ENCODE measurements around the gene ENTREP3.
A peak's percentile ranks its signal among the peaks of the same experiment; 100 is the strongest.

ENTREP3 gene

DNA sequence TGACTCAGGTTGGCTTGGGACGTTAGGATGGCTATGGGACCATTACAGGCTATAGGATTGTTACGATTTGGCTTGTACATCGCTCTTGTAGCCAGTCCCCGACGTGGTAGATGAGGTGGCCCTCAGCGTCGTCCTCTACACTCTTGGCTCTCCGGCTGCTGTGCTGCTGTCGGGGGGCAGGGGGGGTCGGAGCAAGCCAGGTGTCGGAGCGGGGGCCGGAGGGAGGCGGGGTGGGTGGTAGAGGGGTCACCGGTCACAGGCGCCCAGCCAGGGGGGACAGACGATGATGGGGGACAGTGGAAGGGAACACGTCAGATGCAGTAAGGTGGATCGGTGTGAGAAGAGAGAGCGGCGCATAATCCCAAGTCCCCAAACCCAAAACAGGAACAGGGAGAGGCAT, 13.3 kb upstream of the ENTREP3 start:
- no peak for DNase-seq (ENCODE audit: low spot score)
- Histone ChIP-seq H2BK15ac (ENCODE audit: low read length) (no peak overlapping the region), H3K4me3 (ENCODE audit: low read length in 2 of 2) (no peak overlapping the region), H3K79me1 (ENCODE audit: low read depth, low read length) (peaks cover 6% of the 10 kb centered on the region), H3K23ac (ENCODE audit: low read depth, low read length, poor library complexity) (no peak overlapping the region), H2AFZ (ENCODE audit: low read length) (no peak overlapping the region), H3K27me3 (ENCODE audit: control insufficient read depth in 3 of 3, insufficient read depth in 3 of 3, low read depth in 1 of 3, low read length in 3 of 3) (no peaks in the 10 kb centered on the region), H3K36me3 (replicated peaks in 1 of 2; ENCODE audit: control insufficient read depth in 2 of 2, insufficient read depth in 2 of 2, low read length in 2 of 2) (peaks cover 62 to 86% of the 10 kb centered on the region in 2 donors), H4K8ac (ENCODE audit: low read depth, low read length) (no peak overlapping the region), H3K4me2 (ENCODE audit: insufficient read depth, low read length, poor library complexity, severe bottlenecking) (no peak overlapping the region), H2BK5ac (ENCODE audit: low read length) (no peak overlapping the region), H3K18ac (ENCODE audit: low read length) (no peak overlapping the region), H4K91ac (ENCODE audit: low read depth, low read length, poor library complexity) (no peak overlapping the region), H2AK5ac (ENCODE audit: low read depth, low read length) (no peak overlapping the region), H3K9ac (ENCODE audit: low read depth, low read length, poor library complexity) (peak overlapping the region; percentile 9), H2BK12ac (ENCODE audit: low read length) (no peak overlapping the region), H3K4ac (ENCODE audit: low read length) (no peak overlapping the region), H2BK120ac (ENCODE audit: low read depth, low read length) (no peak overlapping the region), H3K9me3 (replicated peaks in 1 of 2; ENCODE audit: control insufficient read depth in 2 of 2, insufficient read depth in 1 of 2, low read depth in 1 of 2, low read length in 2 of 2) (no peaks in the 10 kb centered on the region), H3K14ac (ENCODE audit: low read length) (no peak overlapping the region), H3K4me1 (ENCODE audit: control insufficient read depth in 2 of 2, insufficient read depth in 1 of 2, low read depth in 1 of 2, low read length in 2 of 2) (peaks cover 5 to 6% of the 10 kb centered on the region in 2 donors), H3K27ac (replicated peaks; ENCODE audit: low read length) (no peak overlapping the region)
- no CpG with 5 or more reads among the region's 21 CpGs for WGBS, 2 donors (ENCODE audit: extremely low coverage in 2 of 2, insufficient read length in 2 of 2, insufficient replicate concordance in 1 of 2)

DNA sequence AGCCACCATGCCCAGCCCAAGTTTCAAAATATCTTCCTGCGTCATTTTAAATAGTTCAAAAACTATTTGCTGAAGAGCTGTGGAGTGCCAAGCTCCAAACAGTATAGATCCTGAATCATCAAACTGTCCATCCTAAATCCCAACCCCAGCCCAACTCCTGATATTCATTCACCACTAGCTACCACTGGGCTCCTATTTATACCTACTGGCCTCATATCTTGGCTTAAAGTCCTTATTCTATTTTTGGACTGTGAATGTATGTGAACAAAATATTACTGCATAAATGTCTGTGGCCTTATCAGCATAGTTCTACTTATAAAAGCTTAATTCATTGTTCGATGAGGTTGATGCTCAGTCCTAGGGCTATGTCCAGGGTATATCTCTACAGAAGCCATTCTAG, 12.1 kb upstream of the ENTREP3 start:
- no peak overlapping the region for H3K9ac ChIP-seq (ENCODE audit: low read depth, low read length, poor library complexity)
- H3K36me3 ChIP-seq (replicated peaks in 1 of 2; ENCODE audit: control insufficient read depth in 2 of 2, insufficient read depth in 2 of 2, low read length in 2 of 2) = peaks cover 68 to 95% of the 10 kb centered on the region in 2 donors
- no peak overlapping the region for H2AFZ ChIP-seq (ENCODE audit: low read length)
- no peak overlapping the region for H2BK120ac ChIP-seq (ENCODE audit: low read depth, low read length)
- H4K91ac ChIP-seq (ENCODE audit: low read depth, low read length, poor library complexity) = no peak overlapping the region
- H2BK5ac ChIP-seq (ENCODE audit: low read length) = no peak overlapping the region
- no peak overlapping the region for H3K14ac ChIP-seq (ENCODE audit: low read length)
- no peak overlapping the region for H3K4me3 ChIP-seq (ENCODE audit: low read length in 2 of 2)
- no peak overlapping the region for H2BK15ac ChIP-seq (ENCODE audit: low read length)
- peaks cover 5% of the 10 kb centered on the region in 2 donors for H3K4me1 ChIP-seq (ENCODE audit: control insufficient read depth in 2 of 2, insufficient read depth in 1 of 2, low read depth in 1 of 2, low read length in 2 of 2)
- no peak overlapping the region for H3K4me2 ChIP-seq (ENCODE audit: insufficient read depth, low read length, poor library complexity, severe bottlenecking)
- H3K79me1 ChIP-seq (ENCODE audit: low read depth, low read length) = peaks cover 3% of the 10 kb centered on the region
- no peak overlapping the region for H3K27ac ChIP-seq (replicated peaks; ENCODE audit: low read length)
- no peaks in the 10 kb centered on the region for H3K9me3 ChIP-seq (replicated peaks in 1 of 2; ENCODE audit: control insufficient read depth in 2 of 2, insufficient read depth in 1 of 2, low read depth in 1 of 2, low read length in 2 of 2)
- H4K8ac ChIP-seq (ENCODE audit: low read depth, low read length) = no peak overlapping the region
- no peak overlapping the region for H2BK12ac ChIP-seq (ENCODE audit: low read length)
- WGBS, 2 donors (ENCODE audit: extremely low coverage in 2 of 2, insufficient read length in 2 of 2, insufficient replicate concordance in 1 of 2) = no CpG with 5 or more reads among the region's 2 CpGs
- no peak overlapping the region for H3K18ac ChIP-seq (ENCODE audit: low read length)
- H3K4ac ChIP-seq (ENCODE audit: low read length) = no peak overlapping the region
- H3K23ac ChIP-seq (ENCODE audit: low read depth, low read length, poor library complexity) = no peak overlapping the region
- H3K27me3 ChIP-seq (ENCODE audit: control insufficient read depth in 3 of 3, insufficient read depth in 3 of 3, low read depth in 1 of 3, low read length in 3 of 3) = no peaks in the 10 kb centered on the region
- H2AK5ac ChIP-seq (ENCODE audit: low read depth, low read length) = no peak overlapping the region
- DNase-seq (ENCODE audit: low spot score) = no peak

DNA sequence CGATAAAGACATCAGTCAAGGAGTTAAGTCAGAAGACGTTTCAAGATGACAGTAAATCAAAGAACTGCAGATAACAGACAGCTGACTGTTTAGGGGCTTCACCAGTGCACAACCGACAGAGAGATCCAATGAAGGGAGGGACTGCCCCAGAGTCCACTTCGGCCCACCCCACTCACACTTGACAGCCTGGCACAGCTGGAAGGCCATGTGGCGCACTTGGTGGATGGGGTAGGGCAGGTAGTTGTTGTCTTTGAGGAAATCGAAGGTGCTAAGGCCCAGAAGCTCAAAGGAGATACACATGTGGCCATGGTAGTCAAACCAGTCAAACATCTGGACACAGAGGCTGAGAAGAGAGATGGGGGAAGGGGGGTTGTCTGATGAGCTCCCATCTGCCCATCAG, 11.3 kb upstream of the ENTREP3 start:
- Histone ChIP-seq H3K18ac (ENCODE audit: low read length) (no peak overlapping the region), H3K23ac (ENCODE audit: low read depth, low read length, poor library complexity) (no peak overlapping the region), H4K91ac (ENCODE audit: low read depth, low read length, poor library complexity) (no peak overlapping the region), H3K4me3 (ENCODE audit: low read length in 2 of 2) (no peak overlapping the region), H2BK15ac (ENCODE audit: low read length) (no peak overlapping the region), H2BK12ac (ENCODE audit: low read length) (no peak overlapping the region), H2BK120ac (ENCODE audit: low read depth, low read length) (no peak overlapping the region), H3K27ac (replicated peaks; ENCODE audit: low read length) (no peak overlapping the region), H4K8ac (ENCODE audit: low read depth, low read length) (no peak overlapping the region), H3K9ac (ENCODE audit: low read depth, low read length, poor library complexity) (no peak overlapping the region), H2AFZ (ENCODE audit: low read length) (no peak overlapping the region), H3K4me1 (ENCODE audit: control insufficient read depth in 2 of 2, insufficient read depth in 1 of 2, low read depth in 1 of 2, low read length in 2 of 2) (peaks cover 2 to 3% of the 10 kb centered on the region in 2 donors), H3K4ac (ENCODE audit: low read length) (no peak overlapping the region), H3K79me1 (ENCODE audit: low read depth, low read length) (peaks cover 3% of the 10 kb centered on the region), H3K9me3 (replicated peaks in 1 of 2; ENCODE audit: control insufficient read depth in 2 of 2, insufficient read depth in 1 of 2, low read depth in 1 of 2, low read length in 2 of 2) (no peaks in the 10 kb centered on the region), H2AK5ac (ENCODE audit: low read depth, low read length) (no peak overlapping the region), H3K36me3 (replicated peaks in 1 of 2; ENCODE audit: control insufficient read depth in 2 of 2, insufficient read depth in 2 of 2, low read length in 2 of 2) (peaks cover 66 to 89% of the 10 kb centered on the region in 2 donors), H3K27me3 (ENCODE audit: control insufficient read depth in 3 of 3, insufficient read depth in 3 of 3, low read depth in 1 of 3, low read length in 3 of 3) (no peaks in the 10 kb centered on the region), H3K4me2 (ENCODE audit: insufficient read depth, low read length, poor library complexity, severe bottlenecking) (no peak overlapping the region), H3K14ac (ENCODE audit: low read length) (no peak overlapping the region), H2BK5ac (ENCODE audit: low read length) (no peak overlapping the region)
- DNase-seq (ENCODE audit: low spot score) = no peak
- no CpG with 5 or more reads among the region's 6 CpGs for WGBS, 2 donors (ENCODE audit: extremely low coverage in 2 of 2, insufficient read length in 2 of 2, insufficient replicate concordance in 1 of 2)

DNA sequence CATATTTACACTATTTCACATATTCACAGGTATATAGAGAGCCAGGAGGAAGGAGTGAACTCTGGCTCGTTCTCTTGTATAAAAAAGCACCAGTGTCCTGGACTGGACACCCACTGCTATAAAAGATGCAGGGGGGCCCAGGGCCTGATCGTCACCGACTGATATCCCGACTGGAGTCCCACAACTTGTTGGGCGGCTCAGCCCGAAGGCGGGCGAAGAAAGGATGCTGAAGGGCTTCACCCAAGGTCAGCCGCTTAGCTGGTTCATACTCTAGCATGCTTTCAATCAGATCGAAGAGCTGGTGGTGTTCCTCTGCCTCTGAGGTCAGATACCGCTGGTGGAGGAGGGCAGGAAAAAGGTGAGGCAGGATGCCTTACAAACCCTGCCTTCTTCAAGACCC, 7.8 kb upstream of the ENTREP3 start:
- WGBS, 2 donors (ENCODE audit: extremely low coverage in 2 of 2, insufficient read length in 2 of 2, insufficient replicate concordance in 1 of 2) = no CpG with 5 or more reads among the region's 11 CpGs
- Histone ChIP-seq H3K23ac (ENCODE audit: low read depth, low read length, poor library complexity) (no peak overlapping the region), H3K27ac (replicated peaks; ENCODE audit: low read length) (no peak overlapping the region), H3K79me1 (ENCODE audit: low read depth, low read length) (peaks cover 6% of the 10 kb centered on the region), H3K4me3 (ENCODE audit: low read length in 2 of 2) (no peak overlapping the region), H3K4me1 (ENCODE audit: control insufficient read depth in 2 of 2, insufficient read depth in 1 of 2, low read depth in 1 of 2, low read length in 2 of 2) (peaks cover 7 to 11% of the 10 kb centered on the region in 2 donors), H4K91ac (ENCODE audit: low read depth, low read length, poor library complexity) (no peak overlapping the region), H2BK120ac (ENCODE audit: low read depth, low read length) (no peak overlapping the region), H2BK12ac (ENCODE audit: low read length) (no peak overlapping the region), H3K9ac (ENCODE audit: low read depth, low read length, poor library complexity) (no peak overlapping the region), H3K4me2 (ENCODE audit: insufficient read depth, low read length, poor library complexity, severe bottlenecking) (no peak overlapping the region), H3K9me3 (replicated peaks in 1 of 2; ENCODE audit: control insufficient read depth in 2 of 2, insufficient read depth in 1 of 2, low read depth in 1 of 2, low read length in 2 of 2) (no peaks in the 10 kb centered on the region), H3K27me3 (ENCODE audit: control insufficient read depth in 3 of 3, insufficient read depth in 3 of 3, low read depth in 1 of 3, low read length in 3 of 3) (no peaks in the 10 kb centered on the region), H2AK5ac (ENCODE audit: low read depth, low read length) (no peak overlapping the region), H3K14ac (ENCODE audit: low read length) (no peak overlapping the region), H2AFZ (ENCODE audit: low read length) (no peak overlapping the region), H3K18ac (ENCODE audit: low read length) (no peak overlapping the region), H3K36me3 (replicated peaks in 1 of 2; ENCODE audit: control insufficient read depth in 2 of 2, insufficient read depth in 2 of 2, low read length in 2 of 2) (peaks cover 45 to 73% of the 10 kb centered on the region in 2 donors), H2BK5ac (ENCODE audit: low read length) (no peak overlapping the region), H2BK15ac (ENCODE audit: low read length) (no peak overlapping the region), H3K4ac (ENCODE audit: low read length) (no peak overlapping the region), H4K8ac (ENCODE audit: low read depth, low read length) (no peak overlapping the region)
- no peak for DNase-seq (ENCODE audit: low spot score)
